Motor neuron (in vitro differentiated cells): ENCODE measurements around the gene NRSN2. TPM values are rescaled to one million over a fixed set of nuclear protein-coding genes. Genes with fewer than 3 reads are reported as not detected.
A peak's percentile ranks its signal among the peaks of the same experiment; 100 is the strongest.
"Not testable (repeated sequence)": the region's sequence is repeated elsewhere in the genome, so short reads cannot be mapped to it uniquely, and the experiment has no call there.

Experiments used
- ATAC-seq, 8 experiments: fragments of 200-7000 bp; cut with Tn5 transposase; replicated peaks in 6 of 8; 2 replicates each; pipeline ENCODE4 v1.8.0; 2021; ENCODE audit warnings: mild to moderate bottlenecking in 8 of 8, moderate library complexity in 8 of 8
- H3K27ac ChIP-seq, 2 donors: fragments of 250-450 bp; sonication (Bioruptor Pico); 2 replicates each; pipeline ENCODE4 v1.9.0; 2021; ENCODE audit warnings: antibody characterized with exemption in 2 of 2, mild to moderate bottlenecking in 2 of 2, moderate library complexity in 1 of 2
- H3K4me1 ChIP-seq, 2 donors: fragments of 250-450 bp; sonication (Bioruptor Pico); replicated peaks in 1 of 2; 2 replicates each; pipeline ENCODE4 v1.6.1; 2021; ENCODE audit warnings: antibody characterized with exemption in 2 of 2, mild to moderate bottlenecking in 2 of 2, moderate library complexity in 1 of 2
- H3K4me3 ChIP-seq, 5 donors: fragments of 250-450 bp; sonication (Bioruptor Pico); 2 replicates each; pipeline ENCODE4 v1.9.0; 2021; ENCODE audit warnings: antibody characterized with exemption in 5 of 5, mild to moderate bottlenecking in 5 of 5, moderate library complexity in 4 of 5
- WGBS, 10 experiments: fragments of 450-650 bp; shearing (Covaris generic); methylation state at CpG; one replicate each; pipeline ENCODE4 v1.0.0; 2022; 5-methylcytosine and 5-hydroxymethylcytosine counted together
- in situ Hi-C, 9 experiments: fragments of 400-800 bp; cut with MboI; loops; one replicate each; pipeline ENCODE4 v1.15.0; 2021; ENCODE audit warnings: low sequenced_read_pairs in 9 of 9, low pct_unique_long_range_greater_than_20kb in 2 of 9; ENCODE audit not compliant: unreplicated experiment in 9 of 9
- total RNA-seq, 8 experiments: library from RNA; unstranded; fragments of 300-600 nt; gene quantifications; 2 replicates each; pipeline versions ENCODE4 v1.2.3 to v1.2.4, GENCODE V29; 2022

NRSN2 gene
- total RNA-seq, 8 experiments from 2014 or later, result 24.6 to 50.3 (median 31.4) TPM

GRCh38 chr20:348972-349841, 2.3 kb downstream of the NRSN2 start:
- in situ Hi-C loops, result no loop called here
- Histone ChIP-seq H3K4me1 (peaks cover 10 to 15% of the 10 kb centered on the region in 2 donors), H3K4me3 (peak overlapping the region; percentile 45 to 81 (median 66)), H3K27ac (peak overlapping the region; percentile 88 to 94)
- WGBS, 10 experiments, result 85 to 100% (median 96%) methylated on average over 1 to 8 of the region's 19 CpGs; no CpG with 5 or more reads in 3 of the 10 experiments
- no peak for ATAC-seq

GRCh38 chr20:353166-353565, 6.3 kb downstream of the NRSN2 start:
- Histone ChIP-seq H3K4me3 (no peak overlapping the region), H3K4me1 (peaks cover 15% of the 10 kb centered on the region in 2 donors), H3K27ac (no peak overlapping the region)
- no peak for ATAC-seq
- in situ Hi-C loops, result no loop called here
- 60 to 100% (median 88%) methylated on average over 1 to 4 of the region's 13 CpGs; no CpG with 5 or more reads in 7 of the 10 experiments for WGBS, 10 experiments

GRCh38 chr20:354298-354977, 7.5 kb downstream of the NRSN2 start:
- WGBS, 10 experiments, result 0 to 100% (median 44%) methylated on average over 1 to 3 of the region's 14 CpGs; no CpG with 5 or more reads in 6 of the 10 experiments
- peaks cover 7% of the 10 kb centered on the region in 2 donors for H3K4me1 ChIP-seq
- H3K4me3 ChIP-seq, result no peak overlapping the region
- H3K27ac ChIP-seq, result no peak overlapping the region
- peak; percentile 85 to 95 (median 92) for ATAC-seq
- in situ Hi-C loops, result no loop called here

- H3K27ac ChIP-seq, H3K4me3 ChIP-seq, in situ Hi-C loops, ATAC-seq: not testable (repeated sequence)
- H3K4me1 ChIP-seq, result peaks cover 15 to 18% of the 10 kb centered on the region in 2 donors
- 80 to 100% (median 100%) methylated on average over 1 to 2 of the region's 2 CpGs; no CpG with 5 or more reads in 5 of the 10 experiments for WGBS, 10 experiments
These were observed 9.2 kb downstream of the NRSN2 start for GRCh38 chr20:356154-356553.

- peaks cover 19 to 23% of the 10 kb centered on the region in 2 donors for H3K4me1 ChIP-seq
- WGBS, 10 experiments, result 43 to 100% (median 93%) methylated on average over 2 to 7 of the region's 10 CpGs; no CpG with 5 or more reads in 2 of the 10 experiments
- no peak for ATAC-seq
- H3K4me3 ChIP-seq, result no peak overlapping the region
- in situ Hi-C loops, result no loop called here
- H3K27ac ChIP-seq, result no peak overlapping the region
These were observed 9.8 kb downstream of the NRSN2 start for GRCh38 chr20:356745-357144.

- peaks cover 23 to 24% of the 10 kb centered on the region in 2 donors for H3K4me1 ChIP-seq
These were observed 12.1 kb downstream of the NRSN2 start for GRCh38 chr20:358891-359555.

GRCh38 chr20:361561-361960, 14.7 kb downstream of the NRSN2 start:
- ATAC-seq, result peak; percentile 28 to 84 (median 76)
- peaks cover 21 to 22% of the 10 kb centered on the region in 2 donors for H3K4me1 ChIP-seq
- no peak overlapping the region for H3K4me3 ChIP-seq
- in situ Hi-C loops, result no loop called here
- WGBS, 10 experiments, result 0 to 92% (median 40%) methylated on average over 1 to 8 of the region's 8 CpGs; no CpG with 5 or more reads in 1 of the 10 experiments
- H3K27ac ChIP-seq, result peak overlapping the region in 1 of 2 donors; percentile 8

More at GRCh38 chr20:358891-359555, 12.1 kb downstream of the NRSN2 start:
- ATAC-seq, result no peak
- Histone ChIP-seq H3K4me3 (no peak overlapping the region), H3K27ac (no peak overlapping the region)
- WGBS, 10 experiments, result 20 to 100% (median 96%) methylated on average over 2 to 4 of the region's 4 CpGs; no CpG with 5 or more reads in 3 of the 10 experiments
- in situ Hi-C loops, result no loop called here

- H3K27ac ChIP-seq, result no peak overlapping the region
- peak in 6 of 8 experiments; percentile 2 to 42 (median 12) for ATAC-seq
- no peak overlapping the region for H3K4me3 ChIP-seq
- in situ Hi-C loops, result no loop called here
- H3K4me1 ChIP-seq, result peaks cover 21 to 27% of the 10 kb centered on the region in 2 donors
- WGBS, 10 experiments, result 30 to 96% (median 66%) methylated on average over 1 to 7 of the region's 13 CpGs; no CpG with 5 or more reads in 2 of the 10 experiments
These were observed 15.7 kb downstream of the NRSN2 start for GRCh38 chr20:362271-363254.

GRCh38 chr20:363319-364078, 16.6 kb downstream of the NRSN2 start:
- ATAC-seq, result peak in 7 of 8 experiments; percentile 22 to 75 (median 42)
- WGBS, 10 experiments, result 40 to 93% (median 64%) methylated on average over 3 to 7 of the region's 13 CpGs; no CpG with 5 or more reads in 5 of the 10 experiments
- Histone ChIP-seq H3K4me3 (no peak overlapping the region), H3K27ac (no peak overlapping the region), H3K4me1 (peaks cover 21 to 27% of the 10 kb centered on the region in 2 donors)
- in situ Hi-C loops, result no loop called here

GRCh38 chr20:364905-365794, 18.2 kb downstream of the NRSN2 start:
- ATAC-seq, result no peak
- WGBS, 10 experiments, result 17 to 100% (median 83%) methylated on average over 1 to 3 of the region's 9 CpGs; no CpG with 5 or more reads in 1 of the 10 experiments
- H3K4me1 ChIP-seq, result peaks cover 20 to 27% of the 10 kb centered on the region in 2 donors
- in situ Hi-C loops, result no loop called here
- H3K27ac ChIP-seq, result no peak overlapping the region
- no peak overlapping the region for H3K4me3 ChIP-seq
